ENCODE results near the gene SPCS3.

SPCS3 gene

DNA sequence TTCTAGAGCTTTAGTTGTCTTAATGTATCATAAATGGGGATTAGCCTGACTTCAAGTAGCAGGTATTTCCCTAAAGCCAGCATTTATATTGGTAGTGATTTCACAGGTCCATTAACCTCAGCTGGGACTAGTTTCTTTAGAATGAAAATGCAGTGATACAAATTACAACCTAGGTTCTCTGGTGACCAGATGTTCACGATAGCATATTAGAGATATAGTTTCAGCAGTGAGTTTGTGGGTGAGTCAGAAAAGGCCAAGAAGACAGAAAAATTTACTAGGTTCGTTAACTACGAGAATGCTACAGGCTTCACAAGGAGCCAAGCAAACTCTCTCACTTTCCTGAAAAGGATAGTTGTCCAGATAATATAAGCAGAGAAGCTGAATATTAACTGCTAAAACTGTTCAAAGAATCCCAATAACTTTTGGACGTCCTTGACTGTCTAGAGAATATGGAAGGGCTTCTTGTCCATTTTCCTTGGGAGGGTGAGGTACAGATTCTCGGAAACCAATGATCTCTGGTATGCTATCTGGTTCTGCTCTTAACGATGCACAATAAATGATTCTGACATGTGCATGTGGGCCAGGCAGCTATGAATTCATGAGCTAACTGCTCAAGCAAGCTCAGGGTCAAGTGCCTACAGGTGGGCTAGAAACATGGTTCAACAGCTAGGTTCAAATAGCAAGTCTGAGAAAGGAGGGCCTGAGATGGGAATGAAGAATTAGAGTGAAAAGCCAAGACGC, 6.0 kb upstream of the SPCS3 start:
- Histone ChIP-seq H3K27me3 (replicated peaks in 2 of 5; ENCODE audit: control insufficient read depth in 4 of 5, insufficient read depth in 5 of 5, low read length in 4 of 5) (peaks cover 0 to 1% (median 0%) of the 10 kb centered on the region in 5 experiments), H3K36me3 (ENCODE audit: control insufficient read depth in 4 of 4, insufficient read depth in 4 of 4, low read length in 3 of 4) (no peaks in the 10 kb centered on the region), H3K9me3 (ENCODE audit: control extremely low read depth in 1 of 5, control insufficient read depth in 4 of 5, insufficient read depth in 2 of 5, low read depth in 1 of 5, low read length in 4 of 5) (no peaks in the 10 kb centered on the region), H3K27ac (ENCODE audit: insufficient read depth in 1 of 2, low read depth in 1 of 2, low read length in 2 of 2, poor library complexity in 1 of 2, severe bottlenecking in 2 of 2) (no peak overlapping the region), H3K4me1 (ENCODE audit: control extremely low read depth in 1 of 4, control insufficient read depth in 4 of 4, insufficient read depth in 4 of 4, low read length in 3 of 4) (peaks cover 1 to 3% (median 3%) of the 10 kb centered on the region in 4 experiments), H3K4me3 (ENCODE audit: control insufficient read depth in 1 of 7, extremely low read depth in 1 of 7, insufficient read depth in 4 of 7, low read depth in 2 of 7, low read length in 6 of 7) (no peak overlapping the region)
- WGBS (ENCODE audit: insufficient coverage), result 100% methylated on average over 7 of the region's 7 CpGs
- ChIA-PET CTCF (interaction anchor here (1.4 kb wide), 1 partner anchor 12 kb away, joined by 3 read pairs; no protein-coding TSS in a partner anchor), POLR2A (no interaction called here)
- no peak for DNase-seq

DNA sequence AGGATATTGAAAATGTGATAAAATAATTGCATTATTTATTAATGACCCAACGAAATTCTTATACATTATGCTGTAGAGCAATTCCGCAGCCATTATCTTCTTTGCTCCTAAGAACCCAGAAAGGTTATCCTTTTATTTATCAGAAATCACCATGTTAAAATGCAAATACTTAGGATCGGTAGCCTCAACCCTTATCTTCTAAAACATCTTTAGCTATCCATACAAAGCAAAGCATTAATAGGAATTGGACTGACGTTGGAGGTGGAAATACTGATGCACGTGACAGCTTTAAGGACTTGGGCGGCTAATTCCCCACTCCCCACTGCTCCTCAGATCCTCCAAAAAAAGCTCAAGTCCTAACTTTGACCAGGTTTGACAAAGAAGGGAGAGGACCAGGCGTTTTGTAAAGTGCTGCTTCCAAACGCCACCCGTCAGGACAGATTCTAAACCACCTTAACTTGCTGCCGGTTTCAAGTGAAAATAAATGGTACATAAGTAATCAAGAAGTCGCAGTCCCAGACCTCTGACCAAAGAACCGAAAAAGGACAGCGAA, 539 bp upstream of the SPCS3 start:
- Histone ChIP-seq H3K36me3 (ENCODE audit: control insufficient read depth in 4 of 4, insufficient read depth in 4 of 4, low read length in 3 of 4) (peaks cover 0 to 3% (median 0%) of the 10 kb centered on the region in 4 experiments), H3K4me1 (ENCODE audit: control extremely low read depth in 1 of 4, control insufficient read depth in 4 of 4, insufficient read depth in 4 of 4, low read length in 3 of 4) (peaks cover 3 to 36% (median 29%) of the 10 kb centered on the region in 4 experiments), H3K27ac (ENCODE audit: insufficient read depth in 1 of 2, low read depth in 1 of 2, low read length in 2 of 2, poor library complexity in 1 of 2, severe bottlenecking in 2 of 2) (peak overlapping the region; percentile 95 to 98), H3K4me3 (ENCODE audit: control insufficient read depth in 1 of 7, extremely low read depth in 1 of 7, insufficient read depth in 4 of 7, low read depth in 2 of 7, low read length in 6 of 7) (peak overlapping the region; percentile 83 to 99 (median 97)), H3K9me3 (ENCODE audit: control extremely low read depth in 1 of 5, control insufficient read depth in 4 of 5, insufficient read depth in 2 of 5, low read depth in 1 of 5, low read length in 4 of 5) (no peaks in the 10 kb centered on the region), H3K27me3 (replicated peaks in 2 of 5; ENCODE audit: control insufficient read depth in 4 of 5, insufficient read depth in 5 of 5, low read length in 4 of 5) (no peaks in the 10 kb centered on the region)
- CTCF ChIA-PET, result no interaction called here
- 3% methylated on average over 6 of the region's 13 CpGs for WGBS (ENCODE audit: insufficient coverage)
- POLR2A ChIA-PET, result no interaction called here
- no peak for DNase-seq

DNA sequence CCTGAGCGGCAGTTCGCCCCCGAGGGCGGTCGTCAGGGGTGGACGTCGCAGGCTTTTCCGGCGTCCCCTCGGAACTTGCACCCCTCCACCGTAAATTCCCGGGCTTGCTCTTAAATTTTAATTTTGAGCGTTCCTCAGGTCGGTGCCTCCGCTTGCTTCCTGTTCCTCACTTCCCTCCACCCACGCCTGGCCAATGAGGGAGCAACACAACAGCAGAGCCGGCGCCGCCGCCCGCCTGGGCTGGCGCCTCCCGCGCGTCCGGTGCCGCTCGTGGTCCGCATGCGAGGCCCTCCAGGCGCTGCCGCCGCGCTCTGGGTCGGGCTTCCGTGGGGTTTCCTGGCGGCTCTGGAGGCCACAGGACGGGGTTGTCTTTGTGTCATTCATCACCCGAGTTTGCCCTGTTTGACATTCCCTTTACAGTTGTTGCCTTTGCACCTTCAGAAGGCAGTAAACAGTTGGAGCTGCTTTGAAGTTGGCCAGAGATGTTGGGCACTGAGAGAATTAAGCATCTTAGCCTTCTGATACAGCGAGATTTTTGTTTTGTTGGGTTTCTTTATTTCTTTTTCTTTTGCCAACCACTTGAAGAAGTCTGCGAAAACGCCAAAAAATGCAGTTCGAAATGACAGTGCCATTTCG, 692 bp downstream of the SPCS3 start:
- H3K9me3 ChIP-seq (ENCODE audit: control extremely low read depth in 1 of 5, control insufficient read depth in 4 of 5, insufficient read depth in 2 of 5, low read depth in 1 of 5, low read length in 4 of 5), result no peaks in the 10 kb centered on the region
- H3K27me3 ChIP-seq (replicated peaks in 2 of 5; ENCODE audit: control insufficient read depth in 4 of 5, insufficient read depth in 5 of 5, low read length in 4 of 5), result no peaks in the 10 kb centered on the region
- DNase-seq, result peak; percentile 91 to 96 (median 95)
- under 1% methylated on average over 43 of the region's 44 CpGs for WGBS (ENCODE audit: insufficient coverage)
- H3K27ac ChIP-seq (ENCODE audit: insufficient read depth in 1 of 2, low read depth in 1 of 2, low read length in 2 of 2, poor library complexity in 1 of 2, severe bottlenecking in 2 of 2), result peak overlapping the region; percentile 95 to 98
- peaks cover 0 to 3% (median under 1%) of the 10 kb centered on the region in 4 experiments for H3K36me3 ChIP-seq (ENCODE audit: control insufficient read depth in 4 of 4, insufficient read depth in 4 of 4, low read length in 3 of 4)
- POLR2A ChIA-PET, result interaction anchor here (1.0 to 1.4 kb wide), 3 partner anchors 9 to 255 kb away, joined by 3 to 5 read pairs (median 4); partner anchors contain the start of gene WDR17
- CTCF ChIA-PET, result no interaction called here
- peaks cover 3 to 45% (median 29%) of the 10 kb centered on the region in 4 experiments for H3K4me1 ChIP-seq (ENCODE audit: control extremely low read depth in 1 of 4, control insufficient read depth in 4 of 4, insufficient read depth in 4 of 4, low read length in 3 of 4)
- peak overlapping the region; percentile 83 to 99 (median 97) for H3K4me3 ChIP-seq (ENCODE audit: control insufficient read depth in 1 of 7, extremely low read depth in 1 of 7, insufficient read depth in 4 of 7, low read depth in 2 of 7, low read length in 6 of 7)

DNA sequence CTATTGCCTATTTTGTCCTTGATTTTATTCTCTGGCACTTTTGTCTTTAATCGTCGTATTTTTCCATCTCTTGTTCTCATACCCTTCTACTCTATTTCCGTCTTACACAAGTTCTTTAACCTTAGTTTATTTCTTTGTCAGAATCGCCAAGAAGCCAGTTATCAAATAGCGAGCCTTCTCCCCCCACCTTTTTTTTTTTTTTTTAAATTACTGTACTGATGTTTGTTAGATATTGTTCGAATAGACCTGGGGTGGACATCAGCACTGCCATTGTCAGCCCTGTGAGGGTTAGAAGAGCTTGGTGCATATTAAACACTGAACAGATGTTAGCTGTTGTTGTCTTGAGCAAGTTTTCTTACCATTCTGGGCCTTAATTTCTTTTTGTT, 1.2 kb downstream of the SPCS3 start:
- DNase-seq, result no peak
- no peaks in the 10 kb centered on the region for H3K9me3 ChIP-seq (ENCODE audit: control extremely low read depth in 1 of 5, control insufficient read depth in 4 of 5, insufficient read depth in 2 of 5, low read depth in 1 of 5, low read length in 4 of 5)
- H3K27me3 ChIP-seq (replicated peaks in 2 of 5; ENCODE audit: control insufficient read depth in 4 of 5, insufficient read depth in 5 of 5, low read length in 4 of 5), result no peaks in the 10 kb centered on the region
- peaks cover 3 to 45% (median 29%) of the 10 kb centered on the region in 4 experiments for H3K4me1 ChIP-seq (ENCODE audit: control extremely low read depth in 1 of 4, control insufficient read depth in 4 of 4, insufficient read depth in 4 of 4, low read length in 3 of 4)
- peak overlapping the region in 6 of 7 experiments; percentile 93 to 99 (median 98) for H3K4me3 ChIP-seq (ENCODE audit: control insufficient read depth in 1 of 7, extremely low read depth in 1 of 7, insufficient read depth in 4 of 7, low read depth in 2 of 7, low read length in 6 of 7)
- H3K36me3 ChIP-seq (ENCODE audit: control insufficient read depth in 4 of 4, insufficient read depth in 4 of 4, low read length in 3 of 4), result peaks cover 0 to 4% (median 2%) of the 10 kb centered on the region in 4 experiments
- peak overlapping the region; percentile 95 to 98 for H3K27ac ChIP-seq (ENCODE audit: insufficient read depth in 1 of 2, low read depth in 1 of 2, low read length in 2 of 2, poor library complexity in 1 of 2, severe bottlenecking in 2 of 2)
- POLR2A ChIA-PET, result interaction anchor here (0.6 to 1.4 kb wide), 4 partner anchors 9 to 255 kb away, joined by 3 to 5 read pairs (median 4); partner anchors contain the start of gene WDR17
- WGBS (ENCODE audit: insufficient coverage), result 4% methylated on average over 4 of the region's 6 CpGs
- CTCF ChIA-PET, result interaction anchor here (0.7 kb wide), 1 partner anchor 727 kb away, joined by 4 read pairs; no protein-coding TSS in a partner anchor

DNA sequence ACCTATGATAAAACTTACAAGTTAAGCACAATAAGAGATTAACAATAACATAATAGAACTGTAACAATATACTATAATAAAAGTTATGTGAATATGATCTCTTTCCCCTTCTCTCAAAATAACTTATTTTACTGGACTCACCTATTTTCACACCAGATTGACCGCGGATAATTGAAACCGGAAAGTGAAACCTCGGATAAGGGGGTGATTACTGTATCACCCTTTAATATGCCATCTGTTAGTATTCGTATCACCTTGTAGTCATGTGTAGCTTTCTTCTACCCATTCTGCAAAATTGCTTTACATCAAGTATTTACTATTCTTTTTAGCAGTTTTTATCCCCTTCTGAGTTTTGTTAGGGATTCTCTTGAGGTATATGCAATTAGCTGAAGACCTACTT, 1.8 kb downstream of the SPCS3 start:
- H3K4me1 ChIP-seq (ENCODE audit: control extremely low read depth in 1 of 4, control insufficient read depth in 4 of 4, insufficient read depth in 4 of 4, low read length in 3 of 4), result peaks cover 3 to 45% (median 29%) of the 10 kb centered on the region in 4 experiments
- CTCF ChIA-PET, result interaction anchor here (0.7 kb wide), 1 partner anchor 726 kb away, joined by 4 read pairs; no protein-coding TSS in a partner anchor

DNA sequence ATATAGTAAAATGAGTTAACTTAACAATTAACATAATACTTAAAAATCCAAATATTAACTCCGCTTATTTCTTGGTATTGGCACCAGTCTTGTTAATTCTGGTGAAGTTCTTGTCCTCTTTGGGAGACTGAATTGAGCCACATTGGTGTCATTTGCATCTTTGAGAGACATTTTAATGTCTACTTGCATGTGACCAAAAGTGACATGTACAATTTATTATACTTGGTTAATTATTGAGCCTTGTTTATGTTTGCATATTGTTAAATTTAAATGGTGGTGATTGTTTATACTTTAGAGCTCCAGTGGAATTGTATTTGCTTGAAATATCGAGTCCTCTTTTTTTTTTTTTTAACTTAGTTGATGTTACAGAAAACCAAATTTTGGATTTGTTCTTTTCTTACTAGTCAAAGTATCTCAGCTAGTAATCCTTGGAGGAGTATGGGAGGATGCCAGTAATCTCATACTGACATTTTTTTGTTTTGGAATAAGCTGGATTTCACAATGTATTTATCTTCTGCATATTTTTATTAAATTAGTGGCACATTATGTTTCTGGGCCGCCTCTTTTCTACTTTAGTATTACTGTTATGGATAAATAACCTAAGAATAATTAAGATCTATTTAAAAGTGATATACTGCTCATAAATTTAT, 3.9 kb downstream of the SPCS3 start:
- H3K4me3 ChIP-seq (ENCODE audit: control insufficient read depth in 1 of 7, extremely low read depth in 1 of 7, insufficient read depth in 4 of 7, low read depth in 2 of 7, low read length in 6 of 7), result no peak overlapping the region
- H3K36me3 ChIP-seq (ENCODE audit: control insufficient read depth in 4 of 4, insufficient read depth in 4 of 4, low read length in 3 of 4), result peaks cover 6 to 19% (median 9%) of the 10 kb centered on the region in 4 experiments
- ChIA-PET CTCF (interaction anchor here (1.3 to 2.6 kb wide), 4 partner anchors 9 to 269 kb away, joined by 3 to 10 read pairs (median 6); no protein-coding TSS in a partner anchor), POLR2A (no interaction called here)
- peaks cover 2 to 43% (median 28%) of the 10 kb centered on the region in 4 experiments for H3K4me1 ChIP-seq (ENCODE audit: control extremely low read depth in 1 of 4, control insufficient read depth in 4 of 4, insufficient read depth in 4 of 4, low read length in 3 of 4)
- H3K27ac ChIP-seq (ENCODE audit: insufficient read depth in 1 of 2, low read depth in 1 of 2, low read length in 2 of 2, poor library complexity in 1 of 2, severe bottlenecking in 2 of 2), result no peak overlapping the region
- H3K9me3 ChIP-seq (ENCODE audit: control extremely low read depth in 1 of 5, control insufficient read depth in 4 of 5, insufficient read depth in 2 of 5, low read depth in 1 of 5, low read length in 4 of 5), result no peaks in the 10 kb centered on the region
- no CpG with 5 or more reads among the region's 3 CpGs for WGBS (ENCODE audit: insufficient coverage)
- no peak for DNase-seq
- no peaks in the 10 kb centered on the region for H3K27me3 ChIP-seq (replicated peaks in 2 of 5; ENCODE audit: control insufficient read depth in 4 of 5, insufficient read depth in 5 of 5, low read length in 4 of 5)

More for the DNA sequence above, 1.8 kb downstream of the SPCS3 start:
- Histone ChIP-seq H3K36me3 (ENCODE audit: control insufficient read depth in 4 of 4, insufficient read depth in 4 of 4, low read length in 3 of 4) (peaks cover 0 to 4% (median 2%) of the 10 kb centered on the region in 4 experiments), H3K9me3 (ENCODE audit: control extremely low read depth in 1 of 5, control insufficient read depth in 4 of 5, insufficient read depth in 2 of 5, low read depth in 1 of 5, low read length in 4 of 5) (no peaks in the 10 kb centered on the region), H3K4me3 (ENCODE audit: control insufficient read depth in 1 of 7, extremely low read depth in 1 of 7, insufficient read depth in 4 of 7, low read depth in 2 of 7, low read length in 6 of 7) (peak overlapping the region in 4 of 7 experiments; percentile 93 to 98 (median 98)), H3K27me3 (replicated peaks in 2 of 5; ENCODE audit: control insufficient read depth in 4 of 5, insufficient read depth in 5 of 5, low read length in 4 of 5) (no peaks in the 10 kb centered on the region), H3K27ac (ENCODE audit: insufficient read depth in 1 of 2, low read depth in 1 of 2, low read length in 2 of 2, poor library complexity in 1 of 2, severe bottlenecking in 2 of 2) (peak overlapping the region; percentile 95 to 98)
- POLR2A ChIA-PET, result interaction anchor here (0.6 to 1.4 kb wide), 3 partner anchors 8 to 12 kb away, joined by 3 to 4 read pairs (median 3); no protein-coding TSS in a partner anchor
- 71% methylated on average over 4 of the region's 5 CpGs for WGBS (ENCODE audit: insufficient coverage)
- DNase-seq, result no peak
